ENCODE measurements around the gene DAZL. TPM values are rescaled to one million over a fixed set of nuclear protein-coding genes. Genes with fewer than 3 reads are reported as not detected.

DAZL gene, protein sequence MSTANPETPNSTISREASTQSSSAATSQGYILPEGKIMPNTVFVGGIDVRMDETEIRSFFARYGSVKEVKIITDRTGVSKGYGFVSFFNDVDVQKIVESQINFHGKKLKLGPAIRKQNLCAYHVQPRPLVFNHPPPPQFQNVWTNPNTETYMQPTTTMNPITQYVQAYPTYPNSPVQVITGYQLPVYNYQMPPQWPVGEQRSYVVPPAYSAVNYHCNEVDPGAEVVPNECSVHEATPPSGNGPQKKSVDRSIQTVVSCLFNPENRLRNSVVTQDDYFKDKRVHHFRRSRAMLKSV
- total RNA-seq, result not detected

DNA sequence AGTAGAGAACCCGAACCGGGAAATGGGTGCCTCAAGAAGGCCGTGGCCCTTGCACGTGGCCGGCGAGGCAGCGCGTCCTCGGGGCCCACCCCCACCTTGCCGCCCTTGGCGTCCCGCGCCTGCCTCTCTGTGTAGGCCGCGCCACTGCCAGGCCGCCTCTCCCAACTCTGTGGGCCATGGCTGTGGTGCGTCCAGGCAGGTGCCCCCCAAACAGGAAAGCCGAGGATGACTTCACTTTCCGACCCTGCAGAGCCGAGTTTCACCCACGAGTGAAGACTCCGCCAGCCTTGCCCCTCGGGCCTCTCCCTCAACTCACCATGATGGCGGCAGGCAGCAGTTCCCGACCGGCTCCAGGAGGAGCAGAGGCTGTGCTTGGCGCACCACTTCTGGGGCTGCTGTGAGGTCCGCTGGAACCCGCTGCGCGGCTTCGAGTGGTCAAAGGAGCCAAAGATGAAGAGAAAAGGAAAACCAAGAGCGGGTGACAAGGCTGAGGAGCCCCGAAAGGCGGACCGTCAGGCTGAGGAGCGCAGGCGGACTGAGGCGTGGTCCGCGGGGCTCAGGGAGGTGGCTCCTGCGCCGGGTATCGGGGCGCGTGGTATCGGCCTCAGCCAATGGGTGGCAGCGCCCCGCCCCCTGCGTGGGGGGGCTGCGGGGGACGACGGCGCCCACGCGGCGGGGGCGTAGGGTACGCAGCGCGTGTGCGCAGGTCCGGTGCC is at the start of gene DAZL:
DAZL (minus strand) TSS at position 537 of the 716 bp plus-strand sequence; CDS start at position 319, 218 bp downstream.
- H3K4me1 ChIP-seq, result no peaks in the 10 kb centered on the region
- H3K27ac ChIP-seq, result no peak within 1 kb of the TSS
- no peak for TF ChIP-seq CTCF (IDR thresholded peaks at IDR 0.05)
- no peak within 1 kb of the TSS for H3K4me3 ChIP-seq
- DNase-seq (ENCODE audit: low spot score in 2 of 2), result no peak
- no peaks in the 10 kb centered on the region for H3K36me3 ChIP-seq
- no peaks in the 10 kb centered on the region for H3K27me3 ChIP-seq
- no peaks in the 10 kb centered on the region for H3K9me3 ChIP-seq
- intact Hi-C loops (cut with DNase I), result loop anchor here (10.0 kb wide), 3 partner anchors 280 to 1240 kb away; partner anchors contain the start of gene PLCL2

DNA sequence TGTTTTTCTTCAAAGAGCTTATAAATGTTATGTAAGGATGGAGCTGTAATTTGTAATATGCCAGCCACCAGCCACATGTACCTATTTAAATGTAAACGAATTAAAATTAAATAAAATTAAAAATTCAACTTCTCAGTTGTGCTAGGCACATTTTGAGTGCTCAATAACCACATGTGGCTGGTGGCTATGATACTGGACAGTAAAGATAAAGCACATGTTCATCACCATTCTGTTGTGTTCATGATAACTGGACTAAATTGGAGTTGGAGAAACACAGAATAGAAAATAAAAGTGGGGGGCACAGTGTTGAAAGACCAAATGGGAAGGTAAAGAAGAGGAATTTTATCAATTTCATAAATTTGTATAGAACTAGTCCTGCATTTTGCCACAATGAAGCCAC is 49.8 kb upstream of the DAZL start:
- Histone ChIP-seq H3K36me3 (no peaks in the 10 kb centered on the region), H3K27ac (no peak overlapping the region)
- intact Hi-C loops (cut with DNase I), result no loop called here

GRCh38 chr3:16653712-16654111 is 48.5 kb upstream of the DAZL start:
- no peak for TF ChIP-seq CTCF (IDR thresholded peaks at IDR 0.05)
- no peaks in the 10 kb centered on the region for H3K9me3 ChIP-seq
- no peaks in the 10 kb centered on the region for H3K36me3 ChIP-seq
- no peak for DNase-seq (ENCODE audit: low spot score in 2 of 2)
- intact Hi-C loops (cut with DNase I), result no loop called here
- no peaks in the 10 kb centered on the region for H3K4me1 ChIP-seq
- no peaks in the 10 kb centered on the region for H3K27me3 ChIP-seq
- no peak overlapping the region for H3K27ac ChIP-seq
- no peak overlapping the region for H3K4me3 ChIP-seq

More for the DNA sequence above, 49.8 kb upstream of the DAZL start:
- no peaks in the 10 kb centered on the region for H3K27me3 ChIP-seq
- H3K4me3 ChIP-seq, result no peak overlapping the region
- no peaks in the 10 kb centered on the region for H3K4me1 ChIP-seq
- no peak for DNase-seq (ENCODE audit: low spot score in 2 of 2)
- TF ChIP-seq CTCF (IDR thresholded peaks at IDR 0.05), result no peak
- no peaks in the 10 kb centered on the region for H3K9me3 ChIP-seq

- intact Hi-C loops (cut with DNase I), result no loop called here
- no peak for TF ChIP-seq CTCF (IDR thresholded peaks at IDR 0.05)
- H3K27ac ChIP-seq, result no peak overlapping the region
- H3K4me3 ChIP-seq, result no peak overlapping the region
- H3K27me3 ChIP-seq, result no peaks in the 10 kb centered on the region
- H3K9me3 ChIP-seq, result no peaks in the 10 kb centered on the region
- no peaks in the 10 kb centered on the region for H3K4me1 ChIP-seq
- H3K36me3 ChIP-seq, result no peaks in the 10 kb centered on the region
- DNase-seq (ENCODE audit: low spot score in 2 of 2), result no peak
Observed at GRCh38 chr3:16647668-16648067, 42.4 kb upstream of the DAZL start.

DNA sequence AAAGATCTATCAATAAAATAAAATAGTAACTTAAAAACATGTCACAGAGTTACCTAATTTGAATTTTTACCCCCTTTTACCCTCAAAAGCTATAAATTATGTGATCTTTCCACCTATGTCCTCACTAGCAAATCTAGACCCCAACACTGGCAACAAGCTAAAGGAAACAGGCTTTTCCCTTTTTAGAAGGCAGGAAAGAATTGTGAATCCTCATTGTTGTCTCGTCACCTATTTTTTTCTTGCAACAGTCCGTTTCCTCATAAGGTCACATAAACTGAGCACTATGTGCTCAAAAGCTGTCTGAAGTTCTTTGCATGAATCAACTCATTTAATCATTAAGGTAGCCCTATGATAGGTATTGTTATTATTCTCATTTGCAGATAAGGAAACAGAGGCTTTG is 34.6 kb upstream of the DAZL start:
- H3K27me3 ChIP-seq, result no peaks in the 10 kb centered on the region
- H3K4me3 ChIP-seq, result no peak overlapping the region
- DNase-seq (ENCODE audit: low spot score in 2 of 2), result no peak
- no peaks in the 10 kb centered on the region for H3K36me3 ChIP-seq
- H3K4me1 ChIP-seq, result no peaks in the 10 kb centered on the region
- TF ChIP-seq CTCF (IDR thresholded peaks at IDR 0.05), result no peak
- intact Hi-C loops (cut with DNase I), result no loop called here
- H3K9me3 ChIP-seq, result no peaks in the 10 kb centered on the region
- H3K27ac ChIP-seq, result no peak overlapping the region

Measured in ascending aorta (tissue), 2 donors.